GM12874 (cell line): ENCODE results near the gene PPP1R14B.

Source experiments
- CTCF ChIP-seq: IDR thresholded peaks from 2 replicates; pipeline ENCODE4 v1.5.1; 2011; ENCODE audit warnings: low read depth, mild to moderate bottlenecking, control low read depth, low read length, moderate library complexity; ENCODE audit not compliant: insufficient read depth

Gene PPP1R14B

GRCh38 chr11:64210301-64211020 lies 36.3 kb downstream of the PPP1R14B start:
- no peak for TF ChIP-seq CTCF

GRCh38 chr11:64209563-64209843 lies 37.2 kb downstream of the PPP1R14B start:
- no peak for TF ChIP-seq CTCF

GRCh38 chr11:64208796-64209562 lies 37.8 kb downstream of the PPP1R14B start:
- TF ChIP-seq CTCF = no peak

- no peak for TF ChIP-seq CTCF
Observed at GRCh38 chr11:64208086-64208795, 38.5 kb downstream of the PPP1R14B start.

- TF ChIP-seq CTCF = no peak
Observed at GRCh38 chr11:64207256-64208085, 39.3 kb downstream of the PPP1R14B start.

GRCh38 chr11:64206457-64207255 lies 40.1 kb downstream of the PPP1R14B start, which contains the start of gene FERMT3:
FERMT3 (plus strand) TSS chr11:64206721; CDS start chr11:64207365, 644 bp downstream.
- TF ChIP-seq CTCF = no peak
